Panc1 (cell line): ENCODE data around the gene MPDU1. TPM values are rescaled to one million over a fixed set of nuclear protein-coding genes. Genes with fewer than 3 reads are reported as not detected.

Experiments used
- total RNA-seq: library from RNA; stranded (reverse); gene quantifications from one replicate; pipeline ENCODE4 v1.2.1, GENCODE V29; 2021; ENCODE audit not compliant: unreplicated experiment

The MPDU1 gene
- total RNA-seq, 1 experiment from 2014 or later: 47.1 TPM

Other genes with a start within 250 kb of the MPDU1 start
- gene ACAP1, start 247.3 kb upstream of the MPDU1 start, total RNA-seq: 2.7 TPM
- 11.0 TPM for gene KCTD11, start 231.7 kb upstream of the MPDU1 start, total RNA-seq
- gene TMEM95, start 228.7 kb upstream of the MPDU1 start, total RNA-seq: not detected
- 6.2 TPM for gene TNK1, start 202.8 kb upstream of the MPDU1 start, total RNA-seq
- 32.0 TPM for gene PLSCR3, start 189.3 kb upstream of the MPDU1 start, total RNA-seq
- 35.8 TPM for gene TMEM256, start 179.8 kb upstream of the MPDU1 start, total RNA-seq
- gene NLGN2, start 176.0 kb upstream of the MPDU1 start, total RNA-seq: 33.6 TPM
- not detected for gene SPEM1, start 163.5 kb upstream of the MPDU1 start, total RNA-seq
- not detected for gene SPEM2, start 158.2 kb upstream of the MPDU1 start, total RNA-seq
- not detected for gene SPEM3, start 155.0 kb upstream of the MPDU1 start, total RNA-seq
- gene TMEM102, start 148.4 kb upstream of the MPDU1 start, total RNA-seq: 8.5 TPM
- gene FGF11, start 144.3 kb upstream of the MPDU1 start, total RNA-seq: 4.4 TPM
- gene CHRNB1, start 138.8 kb upstream of the MPDU1 start, total RNA-seq: 14.3 TPM
- 24.9 TPM for gene ZBTB4, start 104.2 kb upstream of the MPDU1 start, total RNA-seq
- gene SLC35G6, start 102.4 kb upstream of the MPDU1 start, total RNA-seq: not detected
- gene POLR2A, start 99.5 kb upstream of the MPDU1 start, total RNA-seq: 181 TPM
- 12.6 TPM for gene TNFSF12, start 34.8 kb upstream of the MPDU1 start, total RNA-seq
- gene TNFSF13, start 25.1 kb upstream of the MPDU1 start, total RNA-seq: 2.3 TPM
- gene SENP3, start 21.9 kb upstream of the MPDU1 start, total RNA-seq: 63.7 TPM
- gene CD68, start 4.2 kb upstream of the MPDU1 start, total RNA-seq: 51.6 TPM
- 0.33 TPM for gene SOX15, start 6.2 kb downstream of the MPDU1 start, total RNA-seq
- 39.7 TPM for gene FXR2, start 31.0 kb downstream of the MPDU1 start, total RNA-seq
- 74.8 TPM for gene SAT2, start 44.0 kb downstream of the MPDU1 start, total RNA-seq
- 1.2 TPM for gene SHBG, start 46.3 kb downstream of the MPDU1 start, total RNA-seq
- gene ATP1B2, start 67.1 kb downstream of the MPDU1 start, total RNA-seq: 0.08 TPM
- 129 TPM for gene TP53, start 103.6 kb downstream of the MPDU1 start, total RNA-seq
- 27.0 TPM for gene WRAP53, start 104.6 kb downstream of the MPDU1 start, total RNA-seq
- 2.5 TPM for gene EFNB3, start 121.3 kb downstream of the MPDU1 start, total RNA-seq
- gene DNAH2, start 133.9 kb downstream of the MPDU1 start, total RNA-seq: 0.13 TPM